ENCODE results near the gene PRKAR1B. TPM values are rescaled to one million over a fixed set of nuclear protein-coding genes. Genes with fewer than 3 reads are reported as not detected.
"Not testable (repeated sequence)": the region's sequence is repeated elsewhere in the genome, so short reads cannot be mapped to it uniquely, and the experiment has no call there.

PRKAR1B gene
- total and polyA plus RNA-seq, 7 donors = 1.4 to 4.6 (median 1.9) TPM

DNA sequence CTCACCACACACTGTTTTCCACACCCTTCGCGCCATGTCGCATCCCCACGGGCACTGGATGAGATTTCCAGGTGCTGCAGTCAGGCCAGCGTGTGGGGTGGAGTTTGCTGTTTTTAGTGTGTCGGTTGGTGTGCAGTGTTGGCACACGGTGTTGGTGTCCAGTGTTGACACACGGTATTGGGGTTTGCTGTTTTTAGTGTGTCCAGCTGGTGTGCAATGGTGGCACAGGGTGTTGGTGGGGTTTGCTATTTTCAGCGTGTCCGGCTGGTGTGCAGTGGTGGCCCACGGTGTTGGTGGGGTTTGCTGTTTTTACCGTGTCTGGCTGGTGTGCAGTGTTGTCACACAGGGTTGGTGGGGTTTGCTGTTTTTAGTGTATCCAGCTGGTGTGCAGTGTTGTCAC is 20.1 kb upstream of the PRKAR1B start:
- Histone ChIP-seq H3K4me1 (no peaks in the 10 kb centered on the region), H3K27me3 (ENCODE audit: insufficient read depth in 3 of 3, low read length in 2 of 3) (no peaks in the 10 kb centered on the region), H3K4me3 (no peak overlapping the region), H3K27ac (no peak overlapping the region), H3K36me3 (ENCODE audit: insufficient read depth in 1 of 2, low read depth in 1 of 2) (peaks cover 0 to 17% of the 10 kb centered on the region in 2 donors), H3K9me3 (no peaks in the 10 kb centered on the region)
- TF ChIP-seq, protein P1, sequence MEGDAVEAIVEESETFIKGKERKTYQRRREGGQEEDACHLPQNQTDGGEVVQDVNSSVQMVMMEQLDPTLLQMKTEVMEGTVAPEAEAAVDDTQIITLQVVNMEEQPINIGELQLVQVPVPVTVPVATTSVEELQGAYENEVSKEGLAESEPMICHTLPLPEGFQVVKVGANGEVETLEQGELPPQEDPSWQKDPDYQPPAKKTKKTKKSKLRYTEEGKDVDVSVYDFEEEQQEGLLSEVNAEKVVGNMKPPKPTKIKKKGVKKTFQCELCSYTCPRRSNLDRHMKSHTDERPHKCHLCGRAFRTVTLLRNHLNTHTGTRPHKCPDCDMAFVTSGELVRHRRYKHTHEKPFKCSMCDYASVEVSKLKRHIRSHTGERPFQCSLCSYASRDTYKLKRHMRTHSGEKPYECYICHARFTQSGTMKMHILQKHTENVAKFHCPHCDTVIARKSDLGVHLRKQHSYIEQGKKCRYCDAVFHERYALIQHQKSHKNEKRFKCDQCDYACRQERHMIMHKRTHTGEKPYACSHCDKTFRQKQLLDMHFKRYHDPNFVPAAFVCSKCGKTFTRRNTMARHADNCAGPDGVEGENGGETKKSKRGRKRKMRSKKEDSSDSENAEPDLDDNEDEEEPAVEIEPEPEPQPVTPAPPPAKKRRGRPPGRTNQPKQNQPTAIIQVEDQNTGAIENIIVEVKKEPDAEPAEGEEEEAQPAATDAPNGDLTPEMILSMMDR (IDR thresholded peaks at IDR 0.05) = no peak
- intact Hi-C loops (cut with DNase I) = no loop called here
- WGBS, 3 donors = 84 to 93% (median 88%) methylated on average over 12 of the region's 12 CpGs
- peak in 1 of 2 donors; percentile 15 for DNase-seq
- no peak for ATAC-seq

DNA sequence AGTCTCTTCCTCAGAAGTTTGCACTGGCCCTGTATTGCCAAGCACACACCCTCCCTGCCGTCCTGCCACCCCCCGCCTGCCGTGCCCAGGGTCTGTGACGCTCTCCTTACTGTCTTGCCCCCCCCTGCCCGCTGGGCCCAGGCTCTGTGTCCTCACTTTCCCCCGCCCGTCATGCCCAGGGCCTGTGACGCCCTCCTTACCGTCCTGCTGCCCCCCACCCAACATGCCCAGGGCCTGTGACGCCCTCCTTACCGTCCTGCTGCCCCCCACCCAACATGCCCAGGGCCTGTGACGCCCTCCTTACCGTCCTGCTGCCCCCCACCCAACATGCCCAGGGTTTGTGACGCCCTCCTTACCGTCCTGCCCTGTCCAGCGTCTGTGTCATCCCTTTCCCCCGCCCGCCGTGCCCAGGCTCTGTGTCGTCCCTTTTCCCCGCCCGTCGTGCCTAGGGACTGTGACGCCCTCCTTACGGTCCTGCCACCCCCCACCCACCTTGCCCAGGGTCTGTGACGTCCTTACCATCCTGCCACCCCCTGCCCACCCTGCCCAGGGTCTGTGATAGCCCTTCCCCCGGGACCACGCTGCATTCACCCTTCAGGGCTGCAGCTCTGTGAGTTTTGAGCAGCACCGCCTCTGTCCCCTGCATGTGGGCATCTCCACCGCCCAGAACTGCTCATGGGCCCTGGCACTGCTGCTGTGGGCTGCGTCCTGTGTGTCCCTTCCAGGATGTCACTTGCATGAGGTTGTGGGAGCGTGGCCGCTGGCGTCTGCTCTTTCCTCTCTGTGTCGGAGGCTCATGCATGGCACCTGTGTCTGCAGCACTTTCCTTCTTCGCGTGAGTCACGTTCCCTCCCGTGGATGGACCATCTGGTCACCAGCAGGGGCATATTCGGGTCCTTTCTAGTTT is 19.3 kb upstream of the PRKAR1B start:
- no peaks in the 10 kb centered on the region for H3K9me3 ChIP-seq
- H3K27ac ChIP-seq = no peak overlapping the region
- no peak overlapping the region for H3K4me3 ChIP-seq
- TF ChIP-seq, protein P1 (IDR thresholded peaks at IDR 0.05) = no peak
- intact Hi-C loops (cut with DNase I) = no loop called here
- H3K27me3 ChIP-seq (ENCODE audit: insufficient read depth in 3 of 3, low read length in 2 of 3) = no peaks in the 10 kb centered on the region
- H3K4me1 ChIP-seq = no peaks in the 10 kb centered on the region
- WGBS, 3 donors = 95 to 97% (median 96%) methylated on average over 34 to 40 of the region's 40 CpGs
- H3K36me3 ChIP-seq (ENCODE audit: insufficient read depth in 1 of 2, low read depth in 1 of 2) = peaks cover 0 to 19% of the 10 kb centered on the region in 2 donors
- DNase-seq (peak in 1 of 2 donors; percentile 39), ATAC-seq (no peak)

DNA sequence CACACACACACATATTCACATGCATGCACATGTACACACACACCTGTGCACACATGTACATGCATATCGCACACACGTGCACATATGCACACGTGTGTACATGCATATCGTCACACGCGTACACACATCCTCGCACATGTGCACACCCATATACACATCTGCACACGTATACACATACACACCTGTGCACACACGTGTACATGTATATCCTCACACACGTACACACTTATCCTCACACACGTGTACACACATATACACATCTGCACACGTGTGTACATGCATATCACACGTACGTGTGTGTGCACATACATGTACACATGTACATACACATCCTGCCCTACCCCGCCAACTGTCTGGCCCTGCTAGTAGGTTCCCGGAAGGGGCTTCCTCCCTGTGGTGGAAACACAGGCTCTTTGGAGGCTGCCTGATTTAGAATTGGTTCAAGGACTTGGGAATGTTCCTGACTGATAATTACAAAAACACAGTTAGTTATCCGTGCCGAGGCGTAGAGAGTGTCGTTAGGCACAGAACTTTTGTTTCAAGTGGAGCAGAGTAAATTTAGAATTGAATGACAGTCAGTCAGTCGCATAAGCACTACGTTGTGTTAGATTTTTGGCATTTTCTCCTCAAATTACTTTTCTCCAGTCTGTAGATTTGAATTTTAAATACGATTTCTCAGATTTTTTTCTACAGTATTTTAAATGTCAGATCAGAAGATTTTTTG is 18.5 kb upstream of the PRKAR1B start:
- no peak overlapping the region for H3K4me3 ChIP-seq
- WGBS, 3 donors = 90 to 94% (median 92%) methylated on average over 23 of the region's 23 CpGs

DNA sequence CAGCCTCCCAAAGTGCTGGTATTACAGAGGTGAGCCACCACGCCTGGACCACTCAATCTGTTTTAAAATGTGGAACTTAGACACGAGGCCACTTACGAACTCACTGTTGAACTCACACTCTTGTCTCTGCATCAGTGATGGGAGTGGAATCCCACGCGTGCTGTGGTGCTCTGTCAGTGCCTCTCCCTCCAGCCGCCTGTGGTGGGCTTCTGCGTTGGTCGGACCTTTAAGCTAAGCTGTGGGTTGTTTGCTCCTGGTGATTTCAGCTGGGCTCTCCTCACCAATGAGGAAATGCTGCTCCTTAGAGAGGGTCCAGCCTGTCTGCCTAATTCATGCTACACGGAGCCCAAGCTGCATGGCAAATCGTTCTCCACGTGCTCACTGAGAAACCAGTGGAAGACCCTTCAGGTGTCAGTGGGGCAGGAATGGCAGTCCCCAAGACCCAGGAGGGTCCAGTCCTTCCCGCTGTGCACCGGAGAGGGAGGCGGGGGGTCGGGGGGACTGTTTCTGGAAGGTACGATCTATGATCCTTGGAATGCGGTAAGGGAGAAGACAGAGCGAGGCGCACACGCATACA is 17.9 kb upstream of the PRKAR1B start:
- H3K4me3 ChIP-seq = no peak overlapping the region
- 96 to 97% (median 96%) methylated on average over 20 of the region's 20 CpGs for WGBS, 3 donors
- no peaks in the 10 kb centered on the region for H3K4me1 ChIP-seq
- H3K27ac ChIP-seq = no peak overlapping the region
- no peaks in the 10 kb centered on the region for H3K27me3 ChIP-seq (ENCODE audit: insufficient read depth in 3 of 3, low read length in 2 of 3)
- intact Hi-C loops (cut with DNase I) = no loop called here
- H3K9me3 ChIP-seq = no peaks in the 10 kb centered on the region
- H3K36me3 ChIP-seq (ENCODE audit: insufficient read depth in 1 of 2, low read depth in 1 of 2) = peaks cover 0 to 33% of the 10 kb centered on the region in 2 donors
- ATAC-seq (no peak), DNase-seq (peak in 1 of 2 donors; percentile 11)
- TF ChIP-seq, protein P1 (IDR thresholded peaks at IDR 0.05) = no peak

More for the DNA sequence above, 18.5 kb upstream of the PRKAR1B start:
- no peaks in the 10 kb centered on the region for H3K9me3 ChIP-seq
- H3K4me1 ChIP-seq = no peaks in the 10 kb centered on the region
- TF ChIP-seq, protein P1 (IDR thresholded peaks at IDR 0.05) = no peak
- peaks cover 0 to 27% of the 10 kb centered on the region in 2 donors for H3K36me3 ChIP-seq (ENCODE audit: insufficient read depth in 1 of 2, low read depth in 1 of 2)
- DNase-seq (no peak), ATAC-seq (no peak)
- intact Hi-C loops (cut with DNase I) = no loop called here
- no peak overlapping the region for H3K27ac ChIP-seq
- no peaks in the 10 kb centered on the region for H3K27me3 ChIP-seq (ENCODE audit: insufficient read depth in 3 of 3, low read length in 2 of 3)

DNA sequence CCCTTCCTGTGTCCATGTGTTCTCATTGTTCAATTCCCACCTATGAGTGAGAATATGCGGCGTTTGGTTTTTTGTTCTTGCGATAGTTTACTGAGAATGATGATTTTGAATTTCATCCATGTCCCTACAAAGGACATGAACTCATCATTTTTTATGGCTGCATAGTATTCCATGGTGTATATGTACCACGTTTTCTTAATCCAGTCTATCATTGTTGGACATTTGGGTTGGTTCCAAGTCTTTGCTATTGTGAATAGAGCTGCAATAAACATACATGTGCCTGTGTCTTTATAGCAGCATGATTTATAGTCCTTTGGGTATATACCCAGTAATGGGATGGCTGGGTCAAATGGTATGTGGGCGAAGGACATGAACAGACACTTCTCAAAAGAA is 17.0 kb upstream of the PRKAR1B start:
- DNase-seq; H3K9me3 ChIP-seq; ATAC-seq; H3K27me3 ChIP-seq (ENCODE audit: insufficient read depth in 3 of 3, low read length in 2 of 3); H3K27ac ChIP-seq; H3K4me1 ChIP-seq; H3K4me3 ChIP-seq; intact Hi-C loops (cut with DNase I): not testable (repeated sequence)
- H3K36me3 ChIP-seq (ENCODE audit: insufficient read depth in 1 of 2, low read depth in 1 of 2) = peaks cover 0 to 36% of the 10 kb centered on the region in 2 donors
- 91 to 96% (median 92%) methylated on average over 5 of the region's 5 CpGs for WGBS, 3 donors

DNA sequence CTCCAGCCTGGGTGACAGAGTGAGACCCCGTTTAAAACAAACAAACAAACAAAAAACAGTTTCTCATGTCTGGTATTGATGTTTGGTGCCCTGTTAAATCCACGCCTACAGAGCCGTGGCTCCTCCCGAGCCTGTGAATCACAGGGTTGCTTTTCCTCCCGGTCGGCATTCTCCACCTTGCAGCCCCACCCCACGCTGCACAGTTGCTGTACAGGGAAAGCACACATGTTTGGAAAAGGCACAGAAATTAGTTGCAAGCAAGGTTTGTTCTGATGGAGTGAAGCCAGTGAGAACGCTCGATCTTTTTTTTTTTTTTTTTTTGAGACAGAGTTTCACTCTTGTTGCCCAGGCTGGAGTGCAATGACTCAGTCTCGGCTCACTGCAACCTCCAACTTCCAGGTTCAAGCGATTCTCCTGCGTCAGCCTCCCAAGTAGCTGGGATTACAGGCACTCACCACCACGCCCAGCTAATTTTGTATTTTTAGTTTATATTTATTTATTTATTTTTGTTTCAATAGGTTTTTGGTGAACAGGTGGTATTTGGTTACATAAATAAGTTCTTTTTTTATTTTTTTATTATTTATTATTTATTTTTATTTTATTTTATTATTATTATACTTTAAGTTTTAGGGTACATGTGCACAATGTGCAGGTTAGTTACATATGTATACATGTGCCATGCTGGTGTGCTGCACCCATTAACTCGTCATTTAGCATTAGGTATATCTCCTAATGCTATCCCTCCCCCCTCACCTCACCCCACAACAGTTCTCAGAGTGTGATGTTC is 16.5 kb upstream of the PRKAR1B start:
- H3K36me3 ChIP-seq (ENCODE audit: insufficient read depth in 1 of 2, low read depth in 1 of 2) = peaks cover 0 to 36% of the 10 kb centered on the region in 2 donors
- H3K4me3 ChIP-seq; H3K27ac ChIP-seq; intact Hi-C loops (cut with DNase I); H3K27me3 ChIP-seq (ENCODE audit: insufficient read depth in 3 of 3, low read length in 2 of 3); H3K9me3 ChIP-seq; DNase-seq; ATAC-seq; H3K4me1 ChIP-seq: not testable (repeated sequence)
- WGBS, 3 donors = 81 to 85% (median 83%) methylated on average over 14 of the region's 14 CpGs

Measured in psoas muscle (tissue), 8 donors.